ENCODE data around the gene TANC1. TPM values are rescaled to one million over a fixed set of nuclear protein-coding genes. Genes with fewer than 3 reads are reported as not detected.

The TANC1 gene
- polyA plus RNA-seq, 3 donors: 52.9 to 73.7 (median 54.5) TPM

GRCh38 chr2:159119652-159120257 is 151.3 kb downstream of the TANC1 start:
- DNase-seq (ENCODE audit: extremely low read depth in 1 of 11, low read depth in 9 of 11, low spot score in 4 of 11): no peak

GRCh38 chr2:159123786-159124185 is 155.3 kb downstream of the TANC1 start:
- no peak for DNase-seq (ENCODE audit: extremely low read depth in 1 of 11, low read depth in 9 of 11, low spot score in 4 of 11)

DNA sequence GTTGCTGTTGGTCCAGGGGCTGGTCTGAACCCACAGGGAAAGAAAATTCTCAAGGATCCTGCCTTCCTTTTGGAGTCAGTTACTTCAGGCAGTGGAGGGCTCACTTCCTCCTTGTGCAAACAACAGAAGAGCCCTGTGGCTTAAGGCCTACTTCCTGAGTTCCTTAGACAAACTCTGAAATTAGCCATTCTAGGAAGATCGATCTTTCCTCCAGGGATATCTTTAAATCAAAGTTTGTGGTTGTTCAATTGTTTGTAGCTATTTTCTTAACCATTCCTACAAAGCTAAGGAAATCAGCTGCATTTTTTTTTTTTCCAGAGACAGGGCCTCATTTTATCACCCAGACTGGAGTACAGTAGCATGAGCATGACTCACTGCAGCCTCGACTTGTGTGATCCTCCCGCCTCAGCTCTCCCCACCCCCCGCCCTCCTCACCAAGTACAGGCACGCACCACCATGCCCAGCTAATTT is 156.0 kb downstream of the TANC1 start:
- DNase-seq (ENCODE audit: extremely low read depth in 1 of 11, low read depth in 9 of 11, low spot score in 4 of 11): no peak

GRCh38 chr2:159124931-159125467 is 156.6 kb downstream of the TANC1 start:
- no peak for DNase-seq (ENCODE audit: extremely low read depth in 1 of 11, low read depth in 9 of 11, low spot score in 4 of 11)

GRCh38 chr2:159125858-159126257 is 157.4 kb downstream of the TANC1 start:
- no peak for DNase-seq (ENCODE audit: extremely low read depth in 1 of 11, low read depth in 9 of 11, low spot score in 4 of 11)

DNA sequence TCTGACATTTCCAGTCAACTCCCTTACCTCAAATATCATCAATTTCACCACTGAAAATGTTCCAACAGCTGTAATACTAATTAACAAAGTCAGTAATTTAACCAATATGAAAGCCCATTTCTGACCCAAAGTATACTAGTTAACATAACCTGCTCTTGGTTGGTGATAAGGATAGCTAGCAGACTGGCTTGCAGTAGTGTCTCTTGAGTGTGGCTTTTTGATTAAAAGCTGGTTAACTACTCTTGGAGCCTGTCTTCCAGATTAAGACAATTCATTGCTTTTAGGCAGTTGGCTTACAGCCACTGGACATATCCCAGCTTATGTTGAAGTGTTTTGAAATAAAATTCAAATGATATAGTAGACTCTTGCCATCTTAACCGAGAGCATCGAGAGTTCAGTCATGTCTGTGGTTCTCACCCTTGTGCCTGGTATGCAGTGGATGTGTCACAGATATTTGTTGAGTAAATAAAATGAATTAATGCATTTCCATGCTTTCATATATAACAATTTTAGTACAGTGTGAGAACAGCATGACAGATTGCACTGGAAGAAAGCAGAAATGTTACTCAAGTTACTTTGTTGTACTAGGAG is 158.1 kb downstream of the TANC1 start:
- peak in 1 of 11 donors; percentile 60 for DNase-seq (ENCODE audit: extremely low read depth in 1 of 11, low read depth in 9 of 11, low spot score in 4 of 11)

GRCh38 chr2:159128191-159128590 is 159.8 kb downstream of the TANC1 start:
- DNase-seq (ENCODE audit: extremely low read depth in 1 of 11, low read depth in 9 of 11, low spot score in 4 of 11): no peak

GRCh38 chr2:159129269-159129668 is 160.8 kb downstream of the TANC1 start:
- DNase-seq (ENCODE audit: extremely low read depth in 1 of 11, low read depth in 9 of 11, low spot score in 4 of 11): no peak

- no peak for DNase-seq (ENCODE audit: extremely low read depth in 1 of 11, low read depth in 9 of 11, low spot score in 4 of 11)
These were observed 161.4 kb downstream of the TANC1 start for GRCh38 chr2:159129824-159130223.

DNA sequence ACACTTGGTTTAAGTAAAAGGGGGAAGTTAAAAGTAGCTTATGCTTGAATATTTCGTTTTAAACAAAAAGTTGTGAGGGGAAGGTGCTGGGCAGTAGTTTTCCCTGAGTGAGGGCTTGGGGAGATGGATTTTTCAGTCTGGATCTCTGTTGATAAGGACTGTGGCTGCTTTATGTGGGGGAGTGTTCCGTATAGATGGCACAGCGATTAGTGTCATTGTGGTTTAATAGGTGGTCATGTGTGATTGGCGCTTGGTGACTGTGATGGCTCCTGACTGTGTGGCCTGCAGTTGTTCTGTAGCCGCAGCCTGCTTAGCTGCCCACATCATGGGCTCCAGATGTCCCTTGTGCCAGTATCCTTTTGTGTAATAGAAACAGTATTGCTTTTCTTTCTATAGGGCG is 161.9 kb downstream of the TANC1 start:
- no peak for DNase-seq (ENCODE audit: extremely low read depth in 1 of 11, low read depth in 9 of 11, low spot score in 4 of 11)

GRCh38 chr2:159131267-159131913 is 162.9 kb downstream of the TANC1 start:
- no peak for DNase-seq (ENCODE audit: extremely low read depth in 1 of 11, low read depth in 9 of 11, low spot score in 4 of 11)

DNA sequence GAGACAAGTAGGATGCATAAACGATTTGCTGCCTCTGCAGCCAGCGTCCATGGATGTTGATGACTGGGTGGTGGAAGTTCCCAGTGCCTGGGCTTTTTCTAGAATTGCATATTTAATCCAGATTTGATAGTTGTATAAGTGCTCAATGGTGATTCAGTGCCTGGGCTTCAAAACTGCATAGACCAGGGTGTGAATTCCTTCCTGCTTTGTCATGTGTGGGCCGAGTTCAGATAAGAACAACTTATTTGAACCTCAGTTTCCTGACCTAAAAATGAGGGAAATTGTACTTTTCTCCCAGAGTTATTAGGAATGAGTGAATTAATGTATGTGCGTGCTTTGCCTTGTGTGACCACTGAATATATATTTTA is 163.5 kb downstream of the TANC1 start:
- DNase-seq (ENCODE audit: extremely low read depth in 1 of 11, low read depth in 9 of 11, low spot score in 4 of 11): no peak

GRCh38 chr2:159133797-159134196 is 165.4 kb downstream of the TANC1 start:
- no peak for DNase-seq (ENCODE audit: extremely low read depth in 1 of 11, low read depth in 9 of 11, low spot score in 4 of 11)

GRCh38 chr2:159134979-159135378 is 166.5 kb downstream of the TANC1 start:
- DNase-seq (ENCODE audit: extremely low read depth in 1 of 11, low read depth in 9 of 11, low spot score in 4 of 11): no peak

- no peak for DNase-seq (ENCODE audit: extremely low read depth in 1 of 11, low read depth in 9 of 11, low spot score in 4 of 11)
These were observed 168.0 kb downstream of the TANC1 start for GRCh38 chr2:159136391-159136790.

GRCh38 chr2:159137511-159138241 is 169.2 kb downstream of the TANC1 start:
- no peak for DNase-seq (ENCODE audit: extremely low read depth in 1 of 11, low read depth in 9 of 11, low spot score in 4 of 11)

DNA sequence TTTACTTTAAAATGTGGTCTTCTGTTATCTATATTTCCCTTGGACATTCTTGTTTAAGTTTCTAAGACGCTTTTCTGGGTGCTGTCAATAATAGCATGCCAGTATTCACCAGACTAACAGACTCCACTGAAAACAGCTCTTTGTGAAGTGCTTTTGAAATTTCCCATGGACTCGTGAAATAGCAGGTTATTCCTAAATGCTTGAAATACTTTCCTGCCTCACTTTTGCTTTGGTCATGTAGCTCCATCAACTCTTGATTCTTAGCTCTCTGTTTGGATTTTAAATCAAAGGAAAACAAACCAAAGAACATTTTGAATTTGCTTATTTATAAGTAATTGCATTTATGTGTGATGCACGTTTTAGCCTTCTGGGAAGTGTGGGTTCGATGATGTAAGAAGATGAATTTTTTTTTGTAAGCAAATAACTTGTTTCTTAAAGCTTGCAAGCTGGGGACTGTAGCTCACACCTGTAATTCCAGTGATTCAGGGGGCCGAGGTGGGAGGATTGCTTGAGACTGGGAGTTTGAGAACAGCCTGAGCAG is 170.3 kb downstream of the TANC1 start:
- DNase-seq (ENCODE audit: extremely low read depth in 1 of 11, low read depth in 9 of 11, low spot score in 4 of 11): no peak

GRCh38 chr2:159139216-159139933 is 170.9 kb downstream of the TANC1 start:
- no peak for DNase-seq (ENCODE audit: extremely low read depth in 1 of 11, low read depth in 9 of 11, low spot score in 4 of 11)
